ENCODE data around the gene AACS. TPM values are rescaled to one million over a fixed set of nuclear protein-coding genes. Genes with fewer than 3 reads are reported as not detected.

Gene AACS, protein sequence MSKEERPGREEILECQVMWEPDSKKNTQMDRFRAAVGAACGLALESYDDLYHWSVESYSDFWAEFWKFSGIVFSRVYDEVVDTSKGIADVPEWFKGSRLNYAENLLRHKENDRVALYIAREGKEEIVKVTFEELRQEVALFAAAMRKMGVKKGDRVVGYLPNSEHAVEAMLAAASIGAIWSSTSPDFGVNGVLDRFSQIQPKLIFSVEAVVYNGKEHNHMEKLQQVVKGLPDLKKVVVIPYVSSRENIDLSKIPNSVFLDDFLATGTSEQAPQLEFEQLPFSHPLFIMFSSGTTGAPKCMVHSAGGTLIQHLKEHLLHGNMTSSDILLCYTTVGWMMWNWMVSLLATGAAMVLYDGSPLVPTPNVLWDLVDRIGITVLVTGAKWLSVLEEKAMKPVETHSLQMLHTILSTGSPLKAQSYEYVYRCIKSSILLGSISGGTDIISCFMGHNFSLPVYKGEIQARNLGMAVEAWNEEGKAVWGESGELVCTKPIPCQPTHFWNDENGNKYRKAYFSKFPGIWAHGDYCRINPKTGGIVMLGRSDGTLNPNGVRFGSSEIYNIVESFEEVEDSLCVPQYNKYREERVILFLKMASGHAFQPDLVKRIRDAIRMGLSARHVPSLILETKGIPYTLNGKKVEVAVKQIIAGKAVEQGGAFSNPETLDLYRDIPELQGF
- 43.6 and 43.9 TPM in 2 replicates for total RNA-seq

DNA sequence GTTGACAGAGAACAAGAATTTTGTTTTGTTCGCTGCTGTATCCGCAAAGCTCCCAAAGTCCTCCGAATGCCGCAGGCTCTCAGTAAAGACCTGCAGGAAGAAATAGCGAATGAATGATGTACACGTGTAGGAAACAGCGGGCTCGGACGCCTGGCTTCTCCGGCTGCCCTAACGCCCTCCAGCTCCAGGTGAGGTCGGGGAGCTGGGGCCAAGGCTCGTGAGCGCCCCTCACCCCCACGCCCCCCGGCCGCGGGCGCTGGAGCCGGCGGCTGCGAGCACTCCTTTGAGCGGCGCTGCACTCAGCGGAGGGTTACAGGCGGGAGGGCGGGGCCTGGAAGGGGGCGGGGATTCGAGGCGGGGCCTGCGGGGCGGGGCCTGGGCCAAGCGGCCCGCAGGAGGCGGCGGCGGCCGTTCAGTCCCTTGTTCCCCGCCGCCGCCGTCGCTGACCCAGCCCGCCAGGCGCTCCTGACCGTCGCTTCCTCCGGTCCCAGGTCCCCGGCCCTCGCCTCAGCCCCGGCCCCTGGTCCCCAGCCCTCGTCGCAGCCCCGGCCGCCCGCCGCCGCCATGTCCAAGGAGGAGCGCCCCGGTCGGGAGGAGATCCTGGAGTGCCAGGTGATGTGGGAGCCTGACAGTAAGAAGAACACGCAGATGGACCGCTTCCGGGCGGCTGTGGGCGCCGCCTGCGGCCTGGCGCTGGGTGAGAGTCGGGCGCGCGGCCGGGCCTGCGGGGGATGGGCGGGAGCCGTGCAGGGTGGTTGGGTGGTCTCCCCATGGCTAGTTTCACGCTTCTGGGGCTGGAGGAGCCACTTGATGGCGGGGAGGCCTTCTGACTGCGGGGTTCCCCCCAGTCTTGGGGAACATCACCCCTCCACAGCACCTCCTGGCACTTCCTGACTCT is at the start of gene AACS:
Gene AACS (plus strand): TSS at position 415 of the 898 bp plus-strand sequence. CDS start 150 bp downstream, at position 565.

GRCh38 chr12:125185740-125186470 is 120.7 kb downstream of the AACS start, which contains the start of gene TMEM132B:
Gene TMEM132B, plus strand, starts transcription at chr12:125186386.

Other genes with a start within 250 kb of the AACS start
- 67.2 and 69.4 TPM in 2 replicates for gene SCARB1, start 201.6 kb upstream of the AACS start, total RNA-seq
- gene UBC, start 150.8 kb upstream of the AACS start, total RNA-seq = 755 and 860 TPM in 2 replicates
- 12.1 and 14.1 TPM in 2 replicates for gene DHX37, start 76.3 kb upstream of the AACS start, total RNA-seq
- gene BRI3BP, start 71.8 kb upstream of the AACS start, total RNA-seq = 6.7 and 8.4 TPM in 2 replicates
- 0.15 and 0.17 TPM in 2 replicates for gene TMEM132B, start 121.0 kb downstream of the AACS start, total RNA-seq

Measured in bronchus fibroblast of lung (primary cell).